HEK293 (cell line): Measurements from ENCODE around the gene PAQR9.

Source experiments
- SETDB1 ChIP-seq: IDR thresholded peaks from one replicate; pipeline ENCODE4 v1.6.1; 2017; ENCODE audit warnings: mild to moderate bottlenecking, low read length, moderate library complexity, mixed read lengths; ENCODE audit not compliant: insufficient read length
- TCF7L2 ChIP-seq: IDR thresholded peaks from 2 replicates; pipeline ENCODE4 v1.6.1; 2011; ENCODE audit warnings: low read depth, mild to moderate bottlenecking, inconsistent platforms, low read length, moderate library complexity, borderline replicate concordance
- ZFHX2 ChIP-seq: fragments of 450-650 bp; formaldehyde crosslinking; conservative IDR thresholded peaks from 2 replicates; pipeline ENCODE4 v1.5.1; 2016; ENCODE audit warnings: missing biosample characterization, missing genetic modification characterization
- ZNF10 ChIP-seq: fragments of 450-650 bp; formaldehyde crosslinking; IDR thresholded peaks from 2 replicates; pipeline ENCODE4 v1.5.1; 2017; ENCODE audit warnings: missing biosample characterization, missing genetic modification characterization
- TF ChIP-seq, protein P1 (sequence below): fragments of 450-650 bp; formaldehyde crosslinking; IDR thresholded peaks from 2 replicates; pipeline ENCODE4 v1.5.1; 2016; ENCODE audit warnings: missing biosample characterization, missing genetic modification characterization
- TF ChIP-seq, protein P2 (sequence below): fragments of 450-650 bp; formaldehyde crosslinking; IDR thresholded peaks from 2 replicates; pipeline ENCODE4 v1.5.1; 2016; ENCODE audit warnings: missing biosample characterization, missing genetic modification characterization
- TF ChIP-seq, protein P3 (sequence below): fragments of 450-650 bp; formaldehyde crosslinking; IDR thresholded peaks from 2 replicates; pipeline ENCODE4 v1.5.1; 2017; ENCODE audit warnings: missing biosample characterization, missing genetic modification characterization
- TF ChIP-seq, protein P4 (sequence below): fragments of 450-650 bp; formaldehyde crosslinking; IDR thresholded peaks from 2 replicates; pipeline ENCODE4 v1.5.1; 2016; ENCODE audit warnings: missing biosample characterization, missing genetic modification characterization
- TF ChIP-seq, protein P5 (sequence below): fragments of 450-650 bp; formaldehyde crosslinking; optimal IDR thresholded peaks from 2 replicates; pipeline ENCODE3; 2016; ENCODE audit warnings: missing biosample characterization, mild to moderate bottlenecking, missing genetic modification characterization
- TF ChIP-seq, protein P6 (sequence below): fragments of 450-650 bp; formaldehyde crosslinking; IDR thresholded peaks from 2 replicates; pipeline ENCODE4 v1.5.1; 2016; ENCODE audit warnings: missing biosample characterization, missing genetic modification characterization

DNA sequence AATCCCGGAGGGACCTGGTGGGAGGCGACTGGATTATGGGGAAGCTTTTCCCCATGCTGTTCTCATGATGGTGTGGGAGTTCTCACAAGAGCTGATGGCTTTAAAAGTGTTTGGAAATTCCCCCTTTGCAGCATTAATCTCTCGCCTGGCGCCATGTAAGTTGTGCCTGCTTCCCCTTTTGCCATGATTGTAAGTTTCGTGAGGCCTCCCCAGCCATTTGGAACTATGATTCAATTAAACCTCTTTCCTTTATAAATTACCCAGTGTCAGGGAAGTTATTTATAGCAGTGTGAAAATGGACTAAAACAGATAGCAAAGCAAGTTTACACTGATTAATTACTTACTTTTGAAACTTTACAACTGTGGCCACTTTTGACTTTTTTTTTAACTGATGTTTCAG lies 27.2 kb upstream of the PAQR9 start:
- TF ChIP-seq, protein P1, sequence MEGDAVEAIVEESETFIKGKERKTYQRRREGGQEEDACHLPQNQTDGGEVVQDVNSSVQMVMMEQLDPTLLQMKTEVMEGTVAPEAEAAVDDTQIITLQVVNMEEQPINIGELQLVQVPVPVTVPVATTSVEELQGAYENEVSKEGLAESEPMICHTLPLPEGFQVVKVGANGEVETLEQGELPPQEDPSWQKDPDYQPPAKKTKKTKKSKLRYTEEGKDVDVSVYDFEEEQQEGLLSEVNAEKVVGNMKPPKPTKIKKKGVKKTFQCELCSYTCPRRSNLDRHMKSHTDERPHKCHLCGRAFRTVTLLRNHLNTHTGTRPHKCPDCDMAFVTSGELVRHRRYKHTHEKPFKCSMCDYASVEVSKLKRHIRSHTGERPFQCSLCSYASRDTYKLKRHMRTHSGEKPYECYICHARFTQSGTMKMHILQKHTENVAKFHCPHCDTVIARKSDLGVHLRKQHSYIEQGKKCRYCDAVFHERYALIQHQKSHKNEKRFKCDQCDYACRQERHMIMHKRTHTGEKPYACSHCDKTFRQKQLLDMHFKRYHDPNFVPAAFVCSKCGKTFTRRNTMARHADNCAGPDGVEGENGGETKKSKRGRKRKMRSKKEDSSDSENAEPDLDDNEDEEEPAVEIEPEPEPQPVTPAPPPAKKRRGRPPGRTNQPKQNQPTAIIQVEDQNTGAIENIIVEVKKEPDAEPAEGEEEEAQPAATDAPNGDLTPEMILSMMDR (tag by site-specific recombination), result no peak
- TF ChIP-seq, protein P2, sequence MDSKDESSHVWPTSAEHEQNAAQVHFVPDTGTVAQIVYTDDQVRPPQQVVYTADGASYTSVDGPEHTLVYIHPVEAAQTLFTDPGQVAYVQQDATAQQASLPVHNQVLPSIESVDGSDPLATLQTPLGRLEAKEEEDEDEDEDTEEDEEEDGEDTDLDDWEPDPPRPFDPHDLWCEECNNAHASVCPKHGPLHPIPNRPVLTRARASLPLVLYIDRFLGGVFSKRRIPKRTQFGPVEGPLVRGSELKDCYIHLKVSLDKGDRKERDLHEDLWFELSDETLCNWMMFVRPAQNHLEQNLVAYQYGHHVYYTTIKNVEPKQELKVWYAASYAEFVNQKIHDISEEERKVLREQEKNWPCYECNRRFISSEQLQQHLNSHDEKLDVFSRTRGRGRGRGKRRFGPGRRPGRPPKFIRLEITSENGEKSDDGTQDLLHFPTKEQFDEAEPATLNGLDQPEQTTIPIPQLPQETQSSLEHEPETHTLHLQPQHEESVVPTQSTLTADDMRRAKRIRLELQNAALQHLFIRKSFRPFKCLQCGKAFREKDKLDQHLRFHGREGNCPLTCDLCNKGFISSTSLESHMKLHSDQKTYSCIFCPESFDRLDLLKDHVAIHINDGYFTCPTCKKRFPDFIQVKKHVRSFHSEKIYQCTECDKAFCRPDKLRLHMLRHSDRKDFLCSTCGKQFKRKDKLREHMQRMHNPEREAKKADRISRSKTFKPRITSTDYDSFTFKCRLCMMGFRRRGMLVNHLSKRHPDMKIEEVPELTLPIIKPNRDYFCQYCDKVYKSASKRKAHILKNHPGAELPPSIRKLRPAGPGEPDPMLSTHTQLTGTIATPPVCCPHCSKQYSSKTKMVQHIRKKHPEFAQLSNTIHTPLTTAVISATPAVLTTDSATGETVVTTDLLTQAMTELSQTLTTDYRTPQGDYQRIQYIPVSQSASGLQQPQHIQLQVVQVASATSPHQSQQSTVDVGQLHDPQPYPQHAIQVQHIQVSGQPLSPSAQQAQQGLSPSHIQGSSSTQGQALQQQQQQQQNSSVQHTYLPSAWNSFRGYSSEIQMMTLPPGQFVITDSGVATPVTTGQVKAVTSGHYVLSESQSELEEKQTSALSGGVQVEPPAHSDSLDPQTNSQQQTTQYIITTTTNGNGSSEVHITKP (tag by site-specific recombination), result no peak
- TF ChIP-seq, protein P3, sequence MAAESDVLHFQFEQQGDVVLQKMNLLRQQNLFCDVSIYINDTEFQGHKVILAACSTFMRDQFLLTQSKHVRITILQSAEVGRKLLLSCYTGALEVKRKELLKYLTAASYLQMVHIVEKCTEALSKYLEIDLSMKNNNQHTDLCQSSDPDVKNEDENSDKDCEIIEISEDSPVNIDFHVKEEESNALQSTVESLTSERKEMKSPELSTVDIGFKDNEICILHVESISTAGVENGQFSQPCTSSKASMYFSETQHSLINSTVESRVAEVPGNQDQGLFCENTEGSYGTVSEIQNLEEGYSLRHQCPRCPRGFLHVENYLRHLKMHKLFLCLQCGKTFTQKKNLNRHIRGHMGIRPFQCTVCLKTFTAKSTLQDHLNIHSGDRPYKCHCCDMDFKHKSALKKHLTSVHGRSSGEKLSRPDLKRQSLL, result no peak
- TF ChIP-seq, protein P4, sequence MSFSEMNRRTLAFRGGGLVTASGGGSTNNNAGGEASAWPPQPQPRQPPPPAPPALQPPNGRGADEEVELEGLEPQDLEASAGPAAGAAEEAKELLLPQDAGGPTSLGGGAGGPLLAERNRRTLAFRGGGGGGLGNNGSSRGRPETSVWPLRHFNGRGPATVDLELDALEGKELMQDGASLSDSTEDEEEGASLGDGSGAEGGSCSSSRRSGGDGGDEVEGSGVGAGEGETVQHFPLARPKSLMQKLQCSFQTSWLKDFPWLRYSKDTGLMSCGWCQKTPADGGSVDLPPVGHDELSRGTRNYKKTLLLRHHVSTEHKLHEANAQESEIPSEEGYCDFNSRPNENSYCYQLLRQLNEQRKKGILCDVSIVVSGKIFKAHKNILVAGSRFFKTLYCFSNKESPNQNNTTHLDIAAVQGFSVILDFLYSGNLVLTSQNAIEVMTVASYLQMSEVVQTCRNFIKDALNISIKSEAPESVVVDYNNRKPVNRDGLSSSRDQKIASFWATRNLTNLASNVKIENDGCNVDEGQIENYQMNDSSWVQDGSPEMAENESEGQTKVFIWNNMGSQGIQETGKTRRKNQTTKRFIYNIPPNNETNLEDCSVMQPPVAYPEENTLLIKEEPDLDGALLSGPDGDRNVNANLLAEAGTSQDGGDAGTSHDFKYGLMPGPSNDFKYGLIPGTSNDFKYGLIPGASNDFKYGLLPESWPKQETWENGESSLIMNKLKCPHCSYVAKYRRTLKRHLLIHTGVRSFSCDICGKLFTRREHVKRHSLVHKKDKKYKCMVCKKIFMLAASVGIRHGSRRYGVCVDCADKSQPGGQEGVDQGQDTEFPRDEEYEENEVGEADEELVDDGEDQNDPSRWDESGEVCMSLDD (tag by site-specific recombination), result no peak
- TF ChIP-seq ZNF10 (tag by site-specific recombination) (no peak), SETDB1 (no peak), TCF7L2 (no peak), ZFHX2 (tag by site-specific recombination) (no peak)
- TF ChIP-seq, protein P5, sequence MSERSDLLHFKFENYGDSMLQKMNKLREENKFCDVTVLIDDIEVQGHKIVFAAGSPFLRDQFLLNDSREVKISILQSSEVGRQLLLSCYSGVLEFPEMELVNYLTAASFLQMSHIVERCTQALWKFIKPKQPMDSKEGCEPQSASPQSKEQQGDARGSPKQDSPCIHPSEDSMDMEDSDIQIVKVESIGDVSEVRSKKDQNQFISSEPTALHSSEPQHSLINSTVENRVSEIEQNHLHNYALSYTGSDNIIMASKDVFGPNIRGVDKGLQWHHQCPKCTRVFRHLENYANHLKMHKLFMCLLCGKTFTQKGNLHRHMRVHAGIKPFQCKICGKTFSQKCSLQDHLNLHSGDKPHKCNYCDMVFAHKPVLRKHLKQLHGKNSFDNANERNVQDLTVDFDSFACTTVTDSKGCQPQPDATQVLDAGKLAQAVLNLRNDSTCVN (tag by site-specific recombination), result no peak
- TF ChIP-seq, protein P6, sequence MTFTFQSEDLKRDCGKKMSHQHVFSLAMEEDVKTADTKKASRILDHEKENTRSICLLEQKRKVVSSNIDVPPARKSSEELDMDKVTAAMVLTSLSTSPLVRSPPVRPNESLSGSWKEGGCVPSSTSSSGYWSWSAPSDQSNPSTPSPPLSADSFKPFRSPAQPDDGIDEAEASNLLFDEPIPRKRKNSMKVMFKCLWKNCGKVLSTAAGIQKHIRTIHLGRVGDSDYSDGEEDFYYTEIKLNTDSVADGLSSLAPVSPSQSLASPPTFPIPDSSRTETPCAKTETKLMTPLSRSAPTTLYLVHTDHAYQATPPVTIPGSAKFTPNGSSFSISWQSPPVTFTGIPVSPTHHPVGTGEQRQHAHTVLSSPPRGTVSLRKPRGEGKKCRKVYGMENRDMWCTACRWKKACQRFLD (tag by site-specific recombination), result no peak
